ENCODE results near the gene LAMB2. TPM values are rescaled to one million over a fixed set of nuclear protein-coding genes. Genes with fewer than 3 reads are reported as not detected.

The LAMB2 gene
- total RNA-seq, 1 donor from 2014 or later, result not detected

GRCh38 chr3:49161808-49162530 is 29.1 kb upstream of the LAMB2 start:
- intact Hi-C loops (cut with micrococcal nuclease), result no loop called here

GRCh38 chr3:49161197-49161596 is 28.3 kb upstream of the LAMB2 start:
- intact Hi-C loops (cut with micrococcal nuclease), result no loop called here

- intact Hi-C loops (cut with micrococcal nuclease), result loop anchor here (2.0 kb wide), 1 partner anchor 64 kb away; the partner anchor contains the start of gene QRICH1
These were observed 25.9 kb upstream of the LAMB2 start for GRCh38 chr3:49158792-49159191.

GRCh38 chr3:49158103-49158709 is 25.4 kb upstream of the LAMB2 start:
- intact Hi-C loops (cut with micrococcal nuclease), result loop anchor here (2.0 kb wide), 1 partner anchor 63 kb away; the partner anchor contains the start of gene QRICH1

GRCh38 chr3:49157289-49157688 is 24.4 kb upstream of the LAMB2 start:
- intact Hi-C loops (cut with micrococcal nuclease), result no loop called here

GRCh38 chr3:49153349-49153912 is 20.6 kb upstream of the LAMB2 start:
- intact Hi-C loops (cut with micrococcal nuclease), result no loop called here

- intact Hi-C loops (cut with micrococcal nuclease), result no loop called here
These were observed 18.8 kb upstream of the LAMB2 start for GRCh38 chr3:49151610-49152009.

- intact Hi-C loops (cut with micrococcal nuclease), result no loop called here
These were observed 15.3 kb upstream of the LAMB2 start for GRCh38 chr3:49148159-49148558.

GRCh38 chr3:49140080-49140479 is 7.2 kb upstream of the LAMB2 start:
- intact Hi-C loops (cut with micrococcal nuclease), result no loop called here

- intact Hi-C loops (cut with micrococcal nuclease), result no loop called here
These were observed 2.6 kb upstream of the LAMB2 start for GRCh38 chr3:49135499-49135898.

GRCh38 chr3:49134471-49135265 is 1.8 kb upstream of the LAMB2 start:
- intact Hi-C loops (cut with micrococcal nuclease), result no loop called here

GRCh38 chr3:49133226-49133951 is 539 bp upstream of the LAMB2 start:
- intact Hi-C loops (cut with micrococcal nuclease), result no loop called here

GRCh38 chr3:49132073-49132436 is 795 bp downstream of the LAMB2 start:
- intact Hi-C loops (cut with micrococcal nuclease), result no loop called here

GRCh38 chr3:49131576-49131975 is 1.3 kb downstream of the LAMB2 start:
- intact Hi-C loops (cut with micrococcal nuclease), result no loop called here

- intact Hi-C loops (cut with micrococcal nuclease), result no loop called here
These were observed 1.8 kb downstream of the LAMB2 start for GRCh38 chr3:49131040-49131439.

- intact Hi-C loops (cut with micrococcal nuclease), result no loop called here
These were observed 7.7 kb downstream of the LAMB2 start for GRCh38 chr3:49124991-49125670.

- intact Hi-C loops (cut with micrococcal nuclease), result no loop called here
These were observed 8.6 kb downstream of the LAMB2 start for GRCh38 chr3:49124203-49124602.

GRCh38 chr3:49123687-49124086 is 9.2 kb downstream of the LAMB2 start:
- intact Hi-C loops (cut with micrococcal nuclease), result no loop called here

- intact Hi-C loops (cut with micrococcal nuclease), result no loop called here
These were observed 9.8 kb downstream of the LAMB2 start for GRCh38 chr3:49122886-49123545.

- intact Hi-C loops (cut with micrococcal nuclease), result no loop called here
These were observed 10.4 kb downstream of the LAMB2 start for GRCh38 chr3:49122451-49122850.

All from T-helper 2 cell treated with Interferon-gamma antibody and Interleukin-4, amounts not matched to agents 100 ng/mL and 5 ng/mL, for 36 hours (primary cell).